GM12878 (cell line): ENCODE results near the gene DDHD1. TPM values are rescaled to one million over a fixed set of nuclear protein-coding genes. Genes with fewer than 3 reads are reported as not detected.

Experiments used
- ATAC-seq: fragments of 200-7000 bp; cut with Tn5 transposase; 3 replicates; pipeline ENCODE4 v1.9.1; 2020; ENCODE audit warnings: mild to moderate bottlenecking, moderate library complexity
- BruUV-seq: library from RNA; stranded (reverse); fragments of 400-500 nt; replicated peaks from 2 replicates; lab custom pipeline; 2021; lab: Mats Ljungman, UMichigan
- CTCF ChIA-PET: fragments of 300-600 bp; sonication (Branson Sonifier 250); formaldehyde crosslinking; extraction: SDS; loops from one replicate; lab custom pipeline; 2021; ENCODE audit warnings: inconsistent platforms; lab: Yijun Ruan, JAX
- POLR2A ChIA-PET: fragments of 350-600 bp; formaldehyde crosslinking; extraction: SDS; loops from one replicate; lab custom pipeline; 2021; ENCODE audit warnings: inconsistent platforms; lab: Charles Lee
- RAD21 ChIA-PET: fragments of 300-600 bp; sonication (Branson Sonifier 250); formaldehyde crosslinking; loops from one replicate; lab custom pipeline; 2023; ENCODE audit warnings: antibody characterized with exemption; ENCODE audit not compliant: unreplicated experiment; lab: Charles Lee
- SMC1A ChIA-PET: fragments of 300-600 bp; sonication (Branson Sonifier 250); formaldehyde crosslinking; loops from one replicate; lab custom pipeline; 2023; ENCODE audit not compliant: unreplicated experiment, uncharacterized antibody; lab: Charles Lee
- DNase-seq: peaks from one replicate; pipeline ENCODE4 v3.0.0-alpha.2; 2011; ENCODE audit warnings: low read depth, low spot score
- FAIRE-seq: peaks from 3 replicates; lab custom pipeline; 2011; peaks lifted over from hg19 to GRCh38; lab: Jason Lieb, UNC
- H2AFZ ChIP-seq: 2 replicates; pipeline ENCODE4 v1.6.0; 2011; ENCODE audit warnings: low read depth, low read length, control low read depth; ENCODE audit not compliant: control insufficient read depth
- H3K27ac ChIP-seq: 2 replicates; pipeline ENCODE4 v1.5.1; 2011; ENCODE audit warnings: control low read depth; ENCODE audit not compliant: control insufficient read depth, insufficient read depth
- H3K27me3 ChIP-seq, 2 experiments: replicated peaks in 1 of 2; 2 replicates each; pipeline versions ENCODE4 v1.6.0 to v1.6.1; 2011; ENCODE audit warnings: low read length in 1 of 2; ENCODE audit not compliant: control insufficient read depth in 2 of 2, insufficient read depth in 2 of 2
- H3K36me3 ChIP-seq, 2 experiments: 2 replicates each; pipeline ENCODE4 v1.5.1; 2011; ENCODE audit warnings: low read length in 1 of 2; ENCODE audit not compliant: control insufficient read depth in 2 of 2, insufficient read depth in 2 of 2
- H3K4me1 ChIP-seq: 2 replicates; pipeline ENCODE4 v1.6.1; 2011; ENCODE audit warnings: mild to moderate bottlenecking, low read length, moderate library complexity, mixed read lengths; ENCODE audit not compliant: control insufficient read depth, insufficient read depth
- H3K4me2 ChIP-seq: 2 replicates; pipeline ENCODE4 v1.6.0; 2011; ENCODE audit warnings: control low read depth; ENCODE audit not compliant: control insufficient read depth, insufficient read depth
- H3K4me3 ChIP-seq: fragments of 200-600 bp; sonication (generic); 2 replicates; pipeline ENCODE4 v1.5.1; 2016
- H3K79me2 ChIP-seq: 2 replicates; pipeline ENCODE4 v1.6.0; 2011; ENCODE audit warnings: low read length; ENCODE audit not compliant: control insufficient read depth, insufficient read depth
- H3K9ac ChIP-seq: 2 replicates; pipeline ENCODE4 v1.8.0; 2011; ENCODE audit warnings: low read length, control low read depth, mixed read lengths; ENCODE audit not compliant: control insufficient read depth, insufficient read depth
- H3K9me3 ChIP-seq: replicated peaks from 3 replicates; pipeline ENCODE4 v1.5.1; 2011; ENCODE audit warnings: mild to moderate bottlenecking, low read length; ENCODE audit not compliant: control insufficient read depth, insufficient read depth
- H4K20me1 ChIP-seq: 2 replicates; pipeline ENCODE4 v1.6.0; 2011; ENCODE audit not compliant: control insufficient read depth, insufficient read depth
- BCL3 ChIP-seq: IDR thresholded peaks from 2 replicates; pipeline ENCODE4 v1.6.1; 2011; ENCODE audit warnings: borderline replicate concordance, low read depth, mild to moderate bottlenecking, moderate library complexity, low read length; ENCODE audit not compliant: insufficient read depth, poor library complexity, severe bottlenecking
- NFYB ChIP-seq: IDR thresholded peaks from 2 replicates; pipeline ENCODE4 v1.6.1; 2011; ENCODE audit warnings: low read depth, mild to moderate bottlenecking, low read length, improper control_type of control experiment, moderate library complexity; ENCODE audit not compliant: insufficient read depth
- WGBS: methylation state at CpG from one replicate; pipeline ENCODE4 v1.1.6; 2016; ENCODE audit warnings: low lambda C conversion rate; ENCODE audit not compliant: insufficient replicate concordance, insufficient coverage; ENCODE audit errors: missing lambda C conversion rate; 5-methylcytosine and 5-hydroxymethylcytosine counted together
- in situ Hi-C: fragments of 300-500 bp; cut with MboI; formaldehyde crosslinking; loops from 9 replicates; pipeline ENCODE4 v1.14.3; 2018; ENCODE audit warnings: mixed read lengths
- intact Hi-C: fragments of 100-400 bp; cut with micrococcal nuclease; formaldehyde crosslinking; loops from one replicate; pipeline ENCODE4 v1.14.2; 2022; ENCODE audit not compliant: unreplicated experiment
- polyA plus RNA-seq, 11 experiments: library from polyadenylated mRNA; depleted of rRNA in 4 of 11; unstranded in 6 of 11; stranded (reverse) in 5 of 11; fragments of >200 nt; fragmentation: Nextera tagmentation in 4 of 11; fragmentation: Illumina TruSeq in 1 of 11; extraction: Ambion mirVana in 4 of 11; extraction: Trizol in 1 of 11; gene quantifications; 1 replicate in 1 of 11; 2 replicates in 10 of 11; pipeline versions ENCODE4 v1.2.1 to v1.2.3, GENCODE V29; 2011 to 2016; ENCODE audit warnings: inconsistent platforms in 2 of 11, missing spikeins in 2 of 11, low read depth in 1 of 11
- total RNA-seq, 4 experiments: library from RNA; depleted of rRNA in 3 of 4; stranded (reverse); fragments of >200 nt in 3 of 4; fragmentation: Illumina TruSeq in 1 of 4; extraction: Trizol in 1 of 4; gene quantifications; 2 replicates each; pipeline versions ENCODE4 v1.2.1 to v1.2.3, GENCODE V29; 2013 to 2021
- TF ChIP-seq, protein P1 (sequence below): IDR thresholded peaks from 2 replicates; pipeline ENCODE4 v1.6.1; 2011; ENCODE audit warnings: borderline replicate concordance, low read depth, mild to moderate bottlenecking, moderate library complexity, mixed read lengths, low read length; ENCODE audit not compliant: insufficient read depth; ENCODE audit errors: extremely low read length
- TF ChIP-seq, protein P2 (sequence below): fragments of 450-650 bp; IDR thresholded peaks from 2 replicates; pipeline ENCODE4 v1.6.1; 2017; ENCODE audit warnings: low read depth, mild to moderate bottlenecking, moderate library complexity

DDHD1 gene
- total and polyA plus RNA-seq, 10 of the 15 experiments (the other 5 are each of a cell fraction or from before 2014, with no cell fraction given), result 7.7 to 52.3 (median 28.5) TPM

GRCh38 chr14:53002576-53002975 lies 150.5 kb downstream of the DDHD1 start:
- POLR2A ChIA-PET, result no interaction called here
- SMC1A ChIA-PET, result interaction anchor here (1.6 kb wide), 1 partner anchor 9 kb away, joined by 5 read pairs; no protein-coding TSS in a partner anchor
- DNase-seq (no peak), ATAC-seq (peak; percentile 33; the same call in 1 of the 3 replicates)
- H4K20me1 ChIP-seq, result no peaks in the 10 kb centered on the region
- H3K36me3 ChIP-seq, result no peaks in the 10 kb centered on the region
- TF ChIP-seq, protein P1, sequence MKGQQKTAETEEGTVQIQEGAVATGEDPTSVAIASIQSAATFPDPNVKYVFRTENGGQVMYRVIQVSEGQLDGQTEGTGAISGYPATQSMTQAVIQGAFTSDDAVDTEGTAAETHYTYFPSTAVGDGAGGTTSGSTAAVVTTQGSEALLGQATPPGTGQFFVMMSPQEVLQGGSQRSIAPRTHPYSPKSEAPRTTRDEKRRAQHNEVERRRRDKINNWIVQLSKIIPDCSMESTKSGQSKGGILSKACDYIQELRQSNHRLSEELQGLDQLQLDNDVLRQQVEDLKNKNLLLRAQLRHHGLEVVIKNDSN, result peak; percentile 37
- TF ChIP-seq, protein P2, sequence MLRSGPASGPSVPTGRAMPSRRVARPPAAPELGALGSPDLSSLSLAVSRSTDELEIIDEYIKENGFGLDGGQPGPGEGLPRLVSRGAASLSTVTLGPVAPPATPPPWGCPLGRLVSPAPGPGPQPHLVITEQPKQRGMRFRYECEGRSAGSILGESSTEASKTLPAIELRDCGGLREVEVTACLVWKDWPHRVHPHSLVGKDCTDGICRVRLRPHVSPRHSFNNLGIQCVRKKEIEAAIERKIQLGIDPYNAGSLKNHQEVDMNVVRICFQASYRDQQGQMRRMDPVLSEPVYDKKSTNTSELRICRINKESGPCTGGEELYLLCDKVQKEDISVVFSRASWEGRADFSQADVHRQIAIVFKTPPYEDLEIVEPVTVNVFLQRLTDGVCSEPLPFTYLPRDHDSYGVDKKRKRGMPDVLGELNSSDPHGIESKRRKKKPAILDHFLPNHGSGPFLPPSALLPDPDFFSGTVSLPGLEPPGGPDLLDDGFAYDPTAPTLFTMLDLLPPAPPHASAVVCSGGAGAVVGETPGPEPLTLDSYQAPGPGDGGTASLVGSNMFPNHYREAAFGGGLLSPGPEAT, result no peak
- TF ChIP-seq NFYB, result 0 out of 2 replicates have a peak, but pooled peaks have one; percentile 20
- TF ChIP-seq BCL3, result no peak
- TF ChIP-seq, all 136 proteins: peak for 2
- H3K9me3 ChIP-seq, result no peaks in the 10 kb centered on the region
- no peak overlapping the region for H3K4me3 ChIP-seq
- no peak overlapping the region for H3K27ac ChIP-seq
- CTCF ChIA-PET, result no interaction called here
- H3K9ac ChIP-seq, result no peak overlapping the region
- intact Hi-C loops (no loop called here), in situ Hi-C loops (no loop called here)
- no peaks in the 10 kb centered on the region for H3K79me2 ChIP-seq
- no peak overlapping the region for H2AFZ ChIP-seq
- FAIRE-seq, result no peak
- 59% methylated on average over 5 of the region's 5 CpGs for WGBS
- BruUV-seq, result no TSS peak
- no peaks in the 10 kb centered on the region for H3K4me1 ChIP-seq
- RAD21 ChIA-PET, result no interaction called here
- H3K4me2 ChIP-seq, result no peak overlapping the region
- H3K27me3 ChIP-seq, result no peaks in the 10 kb centered on the region; a peak in 1 of 4 replicates
